Stimulated activated naive CD4-positive, alpha-beta T cell (primary cell): ENCODE results near the gene MTFP1.
"Not testable (repeated sequence)": the region's sequence is repeated elsewhere in the genome, so short reads cannot be mapped to it uniquely, and the experiment has no call there.

Source experiments
- DNase-seq, 6 experiments: peaks; one replicate each; lab custom pipeline; 2025; lab: John Stamatoyannopoulos, UW

The MTFP1 gene

GRCh38 chr22:30402028-30402765, 23.4 kb upstream of the MTFP1 start:
- DNase-seq, result no peak

- DNase-seq, result not testable (repeated sequence)
Measured at GRCh38 chr22:30402766-30403104, 22.8 kb upstream of the MTFP1 start.

- DNase-seq, result no peak
Measured at GRCh38 chr22:30404307-30404706, 21.3 kb upstream of the MTFP1 start.

- no peak for DNase-seq
Measured at GRCh38 chr22:30405731-30406130, 19.8 kb upstream of the MTFP1 start.

GRCh38 chr22:30406400-30406799, 19.2 kb upstream of the MTFP1 start:
- DNase-seq, result no peak

GRCh38 chr22:30408388-30409102, 17.0 kb upstream of the MTFP1 start:
- DNase-seq, result no peak

- no peak for DNase-seq
Measured at GRCh38 chr22:30411780-30412179, 13.8 kb upstream of the MTFP1 start.

GRCh38 chr22:30413001-30413400, 12.6 kb upstream of the MTFP1 start:
- DNase-seq, result no peak

- DNase-seq, result peak in 2 of 6 experiments; percentile 31 to 32
Measured at GRCh38 chr22:30413745-30414524, 11.6 kb upstream of the MTFP1 start.

GRCh38 chr22:30414525-30415047, 11.0 kb upstream of the MTFP1 start:
- peak in 2 of 6 experiments; percentile 31 to 32 for DNase-seq

- DNase-seq, result no peak
Measured at GRCh38 chr22:30416403-30416802, 9.2 kb upstream of the MTFP1 start.

GRCh38 chr22:30416837-30417236, 8.7 kb upstream of the MTFP1 start:
- DNase-seq, result no peak

- no peak for DNase-seq
Measured at GRCh38 chr22:30420347-30421125, 5.0 kb upstream of the MTFP1 start.

- no peak for DNase-seq
Measured at GRCh38 chr22:30421695-30422480, 3.7 kb upstream of the MTFP1 start.

GRCh38 chr22:30422481-30423300, 2.9 kb upstream of the MTFP1 start:
- peak in 1 of 6 experiments; percentile 41 for DNase-seq

GRCh38 chr22:30423301-30423958, 2.1 kb upstream of the MTFP1 start:
- peak in 1 of 6 experiments; percentile 42 for DNase-seq

- peak; percentile 91 to 99 (median 98) for DNase-seq
Measured at GRCh38 chr22:30423959-30424533, 1.5 kb upstream of the MTFP1 start.

GRCh38 chr22:30424534-30425326, 838 bp upstream of the MTFP1 start:
- DNase-seq, result peak in 3 of 6 experiments; percentile 8 to 67 (median 54)
